OCI-LY1 (cell line): ENCODE measurements around the gene GPR179.
"Not testable (repeated sequence)": the region's sequence is repeated elsewhere in the genome, so short reads cannot be mapped to it uniquely, and the experiment has no call there.

ENCODE experiments used
- EZH2 ChIP-seq: fragments of 200-600 bp; sonication (generic), shearing (Covaris generic); IDR thresholded peaks from 2 replicates; pipeline ENCODE4 v1.8.0; 2017; ENCODE audit warnings: borderline replicate concordance, mixed run types, mild to moderate bottlenecking, antibody characterized with exemption, low read length, moderate library complexity, mixed read lengths
- TF ChIP-seq, protein P1 (sequence below): fragments of 200-600 bp; sonication (generic), shearing (Covaris generic); IDR thresholded peaks from 2 replicates; pipeline ENCODE4 v1.5.1; 2017; ENCODE audit warnings: mild to moderate bottlenecking, antibody characterized with exemption, low read length, moderate library complexity, mixed read lengths

DNA sequence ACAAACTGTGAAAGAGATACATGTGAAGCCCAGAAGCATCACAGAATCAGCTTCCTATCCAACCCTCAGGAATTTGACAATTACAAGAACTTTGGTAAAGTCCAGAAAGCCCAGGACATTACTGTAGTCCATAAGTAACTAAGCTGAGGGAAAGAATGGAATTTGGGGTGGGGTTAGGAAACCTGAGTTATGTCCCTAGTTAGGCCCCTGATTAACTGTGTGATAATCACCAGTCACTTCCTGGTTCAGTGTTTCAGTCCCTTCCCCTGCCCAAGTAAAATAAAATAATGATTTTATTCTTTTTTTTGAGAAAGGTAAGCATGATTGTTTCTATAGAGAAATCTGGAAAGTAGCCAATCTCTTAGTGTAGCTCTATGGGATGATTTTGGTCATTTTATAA is 57.8 kb downstream of the GPR179 start:
- TF ChIP-seq EZH2: not testable (repeated sequence)
- TF ChIP-seq, protein P1, sequence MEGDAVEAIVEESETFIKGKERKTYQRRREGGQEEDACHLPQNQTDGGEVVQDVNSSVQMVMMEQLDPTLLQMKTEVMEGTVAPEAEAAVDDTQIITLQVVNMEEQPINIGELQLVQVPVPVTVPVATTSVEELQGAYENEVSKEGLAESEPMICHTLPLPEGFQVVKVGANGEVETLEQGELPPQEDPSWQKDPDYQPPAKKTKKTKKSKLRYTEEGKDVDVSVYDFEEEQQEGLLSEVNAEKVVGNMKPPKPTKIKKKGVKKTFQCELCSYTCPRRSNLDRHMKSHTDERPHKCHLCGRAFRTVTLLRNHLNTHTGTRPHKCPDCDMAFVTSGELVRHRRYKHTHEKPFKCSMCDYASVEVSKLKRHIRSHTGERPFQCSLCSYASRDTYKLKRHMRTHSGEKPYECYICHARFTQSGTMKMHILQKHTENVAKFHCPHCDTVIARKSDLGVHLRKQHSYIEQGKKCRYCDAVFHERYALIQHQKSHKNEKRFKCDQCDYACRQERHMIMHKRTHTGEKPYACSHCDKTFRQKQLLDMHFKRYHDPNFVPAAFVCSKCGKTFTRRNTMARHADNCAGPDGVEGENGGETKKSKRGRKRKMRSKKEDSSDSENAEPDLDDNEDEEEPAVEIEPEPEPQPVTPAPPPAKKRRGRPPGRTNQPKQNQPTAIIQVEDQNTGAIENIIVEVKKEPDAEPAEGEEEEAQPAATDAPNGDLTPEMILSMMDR: not testable (repeated sequence)
